ENCODE results near the gene JAZF1.

Gene JAZF1

DNA sequence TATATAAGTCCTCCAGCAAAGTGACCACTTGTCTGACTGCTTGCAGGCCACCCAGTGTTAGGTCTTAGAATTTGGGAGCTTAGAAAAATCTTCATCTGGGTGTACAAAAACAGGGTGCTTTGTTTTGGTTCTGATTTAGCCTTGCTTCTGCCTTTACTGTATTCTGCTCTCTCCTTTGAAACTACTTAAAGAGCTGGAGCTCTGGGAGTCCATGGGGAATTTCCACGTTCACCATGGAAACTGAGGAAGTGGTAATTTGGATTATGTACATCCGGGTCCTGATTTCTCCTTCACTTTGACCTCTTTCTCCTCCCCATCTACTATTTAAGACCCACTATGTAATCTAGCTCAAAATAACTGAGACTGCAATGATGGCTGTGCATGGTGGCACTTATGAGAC lies 103.0 kb downstream of the JAZF1 start:
- TF ChIP-seq POLR2AphosphoS5 (IDR thresholded peaks at IDR 0.05; ENCODE audit: low read depth, low read length) (no peak), SIN3A (IDR thresholded peaks at IDR 0.05; ENCODE audit: borderline replicate concordance, insufficient read depth, low read length) (no peak), FOXP2 (optimal IDR thresholded peaks at IDR 0.05; ENCODE audit: borderline replicate concordance, extremely low read depth, extremely low read length, insufficient read depth) (no peak), TAF1 (IDR thresholded peaks at IDR 0.05; ENCODE audit: borderline replicate concordance, insufficient read depth, low read length) (no peak)
- TF ChIP-seq, protein P1, sequence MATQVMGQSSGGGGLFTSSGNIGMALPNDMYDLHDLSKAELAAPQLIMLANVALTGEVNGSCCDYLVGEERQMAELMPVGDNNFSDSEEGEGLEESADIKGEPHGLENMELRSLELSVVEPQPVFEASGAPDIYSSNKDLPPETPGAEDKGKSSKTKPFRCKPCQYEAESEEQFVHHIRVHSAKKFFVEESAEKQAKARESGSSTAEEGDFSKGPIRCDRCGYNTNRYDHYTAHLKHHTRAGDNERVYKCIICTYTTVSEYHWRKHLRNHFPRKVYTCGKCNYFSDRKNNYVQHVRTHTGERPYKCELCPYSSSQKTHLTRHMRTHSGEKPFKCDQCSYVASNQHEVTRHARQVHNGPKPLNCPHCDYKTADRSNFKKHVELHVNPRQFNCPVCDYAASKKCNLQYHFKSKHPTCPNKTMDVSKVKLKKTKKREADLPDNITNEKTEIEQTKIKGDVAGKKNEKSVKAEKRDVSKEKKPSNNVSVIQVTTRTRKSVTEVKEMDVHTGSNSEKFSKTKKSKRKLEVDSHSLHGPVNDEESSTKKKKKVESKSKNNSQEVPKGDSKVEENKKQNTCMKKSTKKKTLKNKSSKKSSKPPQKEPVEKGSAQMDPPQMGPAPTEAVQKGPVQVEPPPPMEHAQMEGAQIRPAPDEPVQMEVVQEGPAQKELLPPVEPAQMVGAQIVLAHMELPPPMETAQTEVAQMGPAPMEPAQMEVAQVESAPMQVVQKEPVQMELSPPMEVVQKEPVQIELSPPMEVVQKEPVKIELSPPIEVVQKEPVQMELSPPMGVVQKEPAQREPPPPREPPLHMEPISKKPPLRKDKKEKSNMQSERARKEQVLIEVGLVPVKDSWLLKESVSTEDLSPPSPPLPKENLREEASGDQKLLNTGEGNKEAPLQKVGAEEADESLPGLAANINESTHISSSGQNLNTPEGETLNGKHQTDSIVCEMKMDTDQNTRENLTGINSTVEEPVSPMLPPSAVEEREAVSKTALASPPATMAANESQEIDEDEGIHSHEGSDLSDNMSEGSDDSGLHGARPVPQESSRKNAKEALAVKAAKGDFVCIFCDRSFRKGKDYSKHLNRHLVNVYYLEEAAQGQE (IDR thresholded peaks at IDR 0.05; ENCODE audit: insufficient read depth in 1 of 2, low read depth in 2 of 2, low read length in 2 of 2): no peak

DNA sequence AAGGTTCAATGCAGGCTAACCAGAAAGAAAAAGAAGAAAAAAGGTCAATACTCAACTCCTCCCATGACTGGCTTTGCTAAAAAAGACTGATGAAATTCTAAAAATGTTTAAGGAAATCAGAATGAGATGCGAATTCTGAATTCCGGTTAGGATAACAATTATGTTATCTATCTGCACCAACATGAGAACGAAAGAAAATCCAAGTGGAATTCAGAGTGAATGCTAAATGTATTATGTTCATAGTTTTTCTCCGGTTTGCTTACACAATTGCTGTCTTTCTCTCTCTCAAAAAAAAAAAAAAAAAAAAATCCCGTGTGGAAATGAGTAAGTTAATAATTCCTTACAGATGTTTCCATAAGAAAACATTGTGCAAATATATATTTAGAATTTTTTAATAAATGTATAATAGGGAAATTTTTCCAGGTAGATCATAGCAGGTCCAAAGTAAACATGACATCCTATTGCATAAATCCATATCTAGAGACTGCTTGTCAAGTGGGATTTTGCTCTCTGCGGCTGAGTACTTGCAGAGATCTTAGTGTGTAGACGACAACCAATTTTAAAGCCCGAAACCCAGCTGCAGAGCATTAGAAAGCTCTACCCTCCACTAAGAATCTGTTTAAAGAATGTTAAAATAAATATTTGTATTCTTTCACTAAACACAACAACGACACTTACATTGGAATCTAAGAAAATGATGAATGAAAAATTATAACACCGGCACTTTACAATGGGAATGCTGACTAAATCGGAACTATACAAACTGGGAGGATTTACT lies 104.0 kb downstream of the JAZF1 start:
- TF ChIP-seq, protein P1 (IDR thresholded peaks at IDR 0.05; ENCODE audit: insufficient read depth in 1 of 2, low read depth in 2 of 2, low read length in 2 of 2): no peak
- TF ChIP-seq POLR2AphosphoS5 (IDR thresholded peaks at IDR 0.05; ENCODE audit: low read depth, low read length) (no peak), FOXP2 (optimal IDR thresholded peaks at IDR 0.05; ENCODE audit: borderline replicate concordance, extremely low read depth, extremely low read length, insufficient read depth) (no peak), SIN3A (IDR thresholded peaks at IDR 0.05; ENCODE audit: borderline replicate concordance, insufficient read depth, low read length) (no peak), TAF1 (IDR thresholded peaks at IDR 0.05; ENCODE audit: borderline replicate concordance, insufficient read depth, low read length) (no peak)

DNA sequence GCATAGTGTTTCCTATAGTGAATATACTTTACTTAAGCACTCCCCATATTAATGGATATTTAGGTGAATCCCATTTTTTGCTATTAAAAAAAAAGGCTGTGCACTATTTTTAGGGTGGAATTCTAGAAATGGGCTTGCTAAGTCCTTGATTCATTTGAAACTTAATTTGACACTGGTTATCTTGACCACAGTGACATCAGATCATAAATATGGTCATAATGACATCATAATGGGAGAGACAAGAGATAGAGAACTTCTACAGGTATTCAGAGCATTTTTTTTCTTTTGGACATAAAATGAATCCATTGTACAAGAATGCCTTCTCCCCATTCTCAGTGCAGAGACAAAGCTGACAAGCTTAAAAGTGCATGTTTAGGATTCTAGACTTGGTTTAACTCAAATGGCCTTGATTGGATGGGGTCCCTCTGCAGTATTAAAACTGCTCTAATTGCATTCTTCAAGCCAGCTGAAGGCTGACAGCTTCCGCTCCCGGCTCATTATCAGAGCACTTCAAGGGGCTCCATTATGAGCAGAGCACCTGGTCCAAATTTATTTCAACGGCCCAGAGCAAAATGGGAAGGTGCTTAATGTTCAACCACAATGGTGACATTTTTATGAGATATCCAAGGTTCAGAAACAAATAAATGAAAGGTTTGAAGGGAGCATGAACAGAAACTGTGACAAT lies 104.8 kb downstream of the JAZF1 start:
- no peak for TF ChIP-seq SIN3A (IDR thresholded peaks at IDR 0.05; ENCODE audit: borderline replicate concordance, insufficient read depth, low read length)
- TF ChIP-seq, protein P1 (IDR thresholded peaks at IDR 0.05; ENCODE audit: insufficient read depth in 1 of 2, low read depth in 2 of 2, low read length in 2 of 2): no peak
- TF ChIP-seq POLR2AphosphoS5 (IDR thresholded peaks at IDR 0.05; ENCODE audit: low read depth, low read length): no peak
- no peak for TF ChIP-seq FOXP2 (optimal IDR thresholded peaks at IDR 0.05; ENCODE audit: borderline replicate concordance, extremely low read depth, extremely low read length, insufficient read depth)
- no peak for TF ChIP-seq TAF1 (IDR thresholded peaks at IDR 0.05; ENCODE audit: borderline replicate concordance, insufficient read depth, low read length)

DNA sequence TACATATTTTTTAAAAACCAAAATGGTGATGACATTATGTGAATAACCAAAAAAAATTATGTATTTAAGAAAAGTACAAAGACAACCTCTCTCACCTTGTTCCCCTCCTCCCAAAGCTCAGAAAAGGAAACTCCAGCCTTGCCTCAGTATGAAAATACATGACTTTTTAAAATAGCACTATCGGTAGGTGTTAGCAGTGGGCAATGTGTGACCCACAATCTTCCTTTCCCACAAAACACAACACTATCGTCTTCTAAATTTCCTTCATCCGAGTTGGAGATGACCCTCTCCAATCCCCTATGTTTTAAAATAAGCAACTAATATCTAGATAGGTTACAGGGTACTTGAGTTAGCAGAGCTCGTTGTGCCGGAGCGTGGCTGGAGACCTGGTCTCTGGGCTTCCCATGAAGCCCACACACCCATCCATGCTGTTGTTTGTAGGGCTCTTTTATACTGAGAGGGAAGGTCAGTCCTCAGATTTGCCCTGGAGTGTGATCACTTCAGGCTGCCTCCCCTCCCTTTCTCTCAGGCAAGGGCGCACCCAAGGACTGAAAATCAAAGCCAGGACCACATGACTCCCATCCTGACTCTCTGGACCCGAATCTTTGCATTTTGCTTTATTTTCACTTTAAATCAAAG lies 107.6 kb downstream of the JAZF1 start:
- no peak for TF ChIP-seq POLR2AphosphoS5 (IDR thresholded peaks at IDR 0.05; ENCODE audit: low read depth, low read length)
- TF ChIP-seq SIN3A (IDR thresholded peaks at IDR 0.05; ENCODE audit: borderline replicate concordance, insufficient read depth, low read length): no peak
- TF ChIP-seq FOXP2 (optimal IDR thresholded peaks at IDR 0.05; ENCODE audit: borderline replicate concordance, extremely low read depth, extremely low read length, insufficient read depth): no peak
- no peak for TF ChIP-seq TAF1 (IDR thresholded peaks at IDR 0.05; ENCODE audit: borderline replicate concordance, insufficient read depth, low read length)
- TF ChIP-seq, protein P1 (IDR thresholded peaks at IDR 0.05; ENCODE audit: insufficient read depth in 1 of 2, low read depth in 2 of 2, low read length in 2 of 2): no peak
